ENCODE data around the gene NAP1L1. TPM values are rescaled to one million over a fixed set of nuclear protein-coding genes. Genes with fewer than 3 reads are reported as not detected.

Gene NAP1L1
- total RNA-seq, 1 donor = 203 TPM

DNA sequence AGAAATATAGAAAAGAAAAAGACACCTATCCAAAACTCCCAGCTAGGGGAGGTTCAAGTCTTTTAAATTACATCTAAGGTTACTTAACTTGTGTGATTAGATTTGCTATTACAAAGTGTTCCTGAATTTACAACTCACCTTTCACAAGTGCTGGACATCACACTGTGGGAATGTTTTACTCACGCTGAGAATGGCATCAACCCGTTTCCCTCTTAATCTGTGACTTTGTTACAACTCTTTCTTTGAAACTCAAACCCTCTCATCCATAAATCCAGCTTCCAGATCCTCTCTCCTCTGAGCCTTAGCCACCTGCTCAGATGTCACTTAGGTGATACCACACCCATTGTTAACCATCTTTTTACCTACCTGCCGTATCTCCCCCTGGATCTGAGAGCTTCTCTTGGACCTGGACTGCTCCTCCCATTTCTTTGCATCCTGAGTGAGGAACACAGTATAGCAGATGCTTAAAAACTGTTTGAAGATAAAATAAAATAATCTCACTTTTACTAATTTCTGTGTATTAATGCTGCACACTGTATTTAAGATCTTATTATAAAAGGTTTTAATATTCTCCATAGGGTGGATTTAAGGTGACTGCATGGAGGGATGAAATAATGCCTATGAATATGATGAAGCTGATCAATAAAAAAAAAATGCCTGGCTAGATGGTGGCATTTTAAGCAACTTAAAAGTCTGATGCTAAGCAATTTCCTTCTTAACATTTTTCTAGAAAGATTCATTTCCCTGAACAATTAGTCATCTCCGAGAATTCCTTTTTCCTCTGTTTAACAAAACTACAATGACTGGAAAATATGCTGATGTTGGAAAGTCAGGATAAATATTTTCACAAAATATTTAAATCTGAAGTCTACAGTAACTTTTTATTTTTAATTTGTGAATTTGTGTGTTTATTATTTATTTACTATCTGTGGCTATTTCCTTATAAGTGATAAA, 39.1 kb upstream of the NAP1L1 start:
- Histone ChIP-seq H3K4me3 (ENCODE audit: insufficient read depth, low read length) (no peak overlapping the region), H3K4me2 (ENCODE audit: insufficient read depth, low read length) (peak overlapping the region; percentile 60), H3K36me3 (ENCODE audit: insufficient read depth, low read length) (no peaks in the 10 kb centered on the region), H3K79me2 (ENCODE audit: insufficient read depth, low read length) (no peaks in the 10 kb centered on the region), H4K20me1 (ENCODE audit: insufficient read depth, low read length) (no peaks in the 10 kb centered on the region), H3K27ac (ENCODE audit: low read depth, low read length) (peak overlapping the region; percentile 47), H3K4me1 (ENCODE audit: insufficient read depth, low read length) (peaks cover 16% of the 10 kb centered on the region), H3K9me3 (ENCODE audit: low read depth, low read length) (no peaks in the 10 kb centered on the region), H2AFZ (ENCODE audit: low read length) (peak overlapping the region; percentile 47), H3K27me3 (ENCODE audit: insufficient read depth, low read length) (no peaks in the 10 kb centered on the region)
- TF ChIP-seq, protein P1, sequence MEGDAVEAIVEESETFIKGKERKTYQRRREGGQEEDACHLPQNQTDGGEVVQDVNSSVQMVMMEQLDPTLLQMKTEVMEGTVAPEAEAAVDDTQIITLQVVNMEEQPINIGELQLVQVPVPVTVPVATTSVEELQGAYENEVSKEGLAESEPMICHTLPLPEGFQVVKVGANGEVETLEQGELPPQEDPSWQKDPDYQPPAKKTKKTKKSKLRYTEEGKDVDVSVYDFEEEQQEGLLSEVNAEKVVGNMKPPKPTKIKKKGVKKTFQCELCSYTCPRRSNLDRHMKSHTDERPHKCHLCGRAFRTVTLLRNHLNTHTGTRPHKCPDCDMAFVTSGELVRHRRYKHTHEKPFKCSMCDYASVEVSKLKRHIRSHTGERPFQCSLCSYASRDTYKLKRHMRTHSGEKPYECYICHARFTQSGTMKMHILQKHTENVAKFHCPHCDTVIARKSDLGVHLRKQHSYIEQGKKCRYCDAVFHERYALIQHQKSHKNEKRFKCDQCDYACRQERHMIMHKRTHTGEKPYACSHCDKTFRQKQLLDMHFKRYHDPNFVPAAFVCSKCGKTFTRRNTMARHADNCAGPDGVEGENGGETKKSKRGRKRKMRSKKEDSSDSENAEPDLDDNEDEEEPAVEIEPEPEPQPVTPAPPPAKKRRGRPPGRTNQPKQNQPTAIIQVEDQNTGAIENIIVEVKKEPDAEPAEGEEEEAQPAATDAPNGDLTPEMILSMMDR (IDR thresholded peaks at IDR 0.05; ENCODE audit: extremely low read depth, low read depth, low read length) = no peak
- DNase-seq (ENCODE audit: insufficient read length, low spot score, missing footprints) = no peak

DNA sequence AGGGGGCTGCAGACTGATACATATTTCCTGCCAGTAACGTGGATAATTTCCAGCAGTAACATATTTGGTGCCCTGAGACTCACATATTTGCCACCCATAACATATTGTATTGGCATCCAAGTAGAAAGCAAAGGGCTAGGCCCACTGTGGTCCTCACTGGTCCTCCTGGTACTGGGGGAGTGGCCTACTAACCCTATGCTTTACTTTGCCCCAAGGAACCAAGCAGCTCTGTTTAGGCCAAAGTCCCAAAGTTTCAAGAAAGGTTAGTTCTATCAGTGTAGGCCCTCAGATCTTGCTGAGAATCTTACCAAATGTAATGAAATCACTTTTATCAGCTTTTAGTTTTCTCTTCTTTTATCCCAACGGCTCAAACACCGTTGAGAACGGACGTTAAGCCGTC, 35.4 kb upstream of the NAP1L1 start:
- Histone ChIP-seq H3K4me3 (ENCODE audit: insufficient read depth, low read length) (no peak overlapping the region), H3K4me1 (ENCODE audit: insufficient read depth, low read length) (peaks cover 16% of the 10 kb centered on the region), H3K9me3 (ENCODE audit: low read depth, low read length) (no peaks in the 10 kb centered on the region), H4K20me1 (ENCODE audit: insufficient read depth, low read length) (no peaks in the 10 kb centered on the region), H3K4me2 (ENCODE audit: insufficient read depth, low read length) (no peak overlapping the region), H2AFZ (ENCODE audit: low read length) (no peak overlapping the region), H3K36me3 (ENCODE audit: insufficient read depth, low read length) (no peaks in the 10 kb centered on the region), H3K27ac (ENCODE audit: low read depth, low read length) (no peak overlapping the region), H3K79me2 (ENCODE audit: insufficient read depth, low read length) (no peaks in the 10 kb centered on the region), H3K27me3 (ENCODE audit: insufficient read depth, low read length) (no peaks in the 10 kb centered on the region)
- TF ChIP-seq, protein P1 (IDR thresholded peaks at IDR 0.05; ENCODE audit: extremely low read depth, low read depth, low read length) = no peak
- DNase-seq (ENCODE audit: insufficient read length, low spot score, missing footprints) = no peak

DNA sequence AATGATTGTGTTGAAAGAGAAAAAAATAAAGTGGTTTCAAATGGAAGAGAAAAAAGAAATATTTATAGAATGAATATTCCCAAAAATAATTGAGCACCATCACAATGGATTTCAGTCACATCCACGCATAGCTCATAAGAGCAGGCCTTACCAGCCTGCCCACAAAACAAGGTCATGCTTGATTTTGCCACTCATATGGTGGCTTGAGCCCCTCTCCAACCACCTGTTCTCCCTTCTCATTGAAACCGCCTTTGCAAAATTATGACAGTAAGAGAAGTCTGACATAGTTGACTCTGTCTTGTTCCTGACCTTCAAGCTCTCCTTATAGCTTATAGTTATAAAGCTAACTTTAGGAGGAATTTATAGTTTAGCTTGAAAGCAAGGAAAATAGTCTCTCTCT, 33.3 kb upstream of the NAP1L1 start:
- TF ChIP-seq, protein P1 (IDR thresholded peaks at IDR 0.05; ENCODE audit: extremely low read depth, low read depth, low read length) = no peak
- Histone ChIP-seq H3K27ac (ENCODE audit: low read depth, low read length) (no peak overlapping the region), H3K36me3 (ENCODE audit: insufficient read depth, low read length) (no peaks in the 10 kb centered on the region)

DNA sequence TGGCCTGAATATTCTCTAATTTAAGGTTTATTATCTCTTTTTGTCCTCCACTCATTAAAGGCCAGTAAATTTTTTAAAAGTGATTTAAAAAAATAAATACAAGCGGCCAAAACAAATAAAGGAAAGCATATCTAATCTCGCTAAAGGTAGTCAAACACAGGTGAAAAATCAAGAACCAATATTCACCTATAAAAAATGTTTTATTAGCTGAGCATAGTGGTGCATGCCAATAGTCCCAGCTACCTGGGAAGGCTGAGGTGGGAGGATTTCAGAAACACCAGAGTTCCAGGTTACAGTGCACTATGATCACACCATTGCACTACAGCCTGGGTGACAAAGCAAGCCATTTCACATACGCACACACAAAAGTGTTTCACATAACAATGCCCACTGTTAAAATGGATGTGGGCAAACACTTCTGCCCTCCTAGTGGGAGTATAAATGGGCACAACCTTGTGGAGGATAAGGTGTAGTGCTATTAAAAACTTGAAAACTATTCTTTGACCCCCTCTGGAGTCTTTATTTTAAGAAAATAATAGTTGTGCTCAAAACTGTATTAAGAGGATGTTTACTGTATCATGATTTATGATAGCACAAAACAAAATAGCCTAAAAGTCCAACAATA, 32.7 kb upstream of the NAP1L1 start:
- Histone ChIP-seq H3K4me3 (ENCODE audit: insufficient read depth, low read length) (no peak overlapping the region), H3K27ac (ENCODE audit: low read depth, low read length) (no peak overlapping the region), H2AFZ (ENCODE audit: low read length) (no peak overlapping the region), H3K9me3 (ENCODE audit: low read depth, low read length) (no peaks in the 10 kb centered on the region), H3K4me1 (ENCODE audit: insufficient read depth, low read length) (peaks cover 10% of the 10 kb centered on the region), H3K36me3 (ENCODE audit: insufficient read depth, low read length) (no peaks in the 10 kb centered on the region), H3K4me2 (ENCODE audit: insufficient read depth, low read length) (no peak overlapping the region), H4K20me1 (ENCODE audit: insufficient read depth, low read length) (no peaks in the 10 kb centered on the region), H3K79me2 (ENCODE audit: insufficient read depth, low read length) (no peaks in the 10 kb centered on the region), H3K27me3 (ENCODE audit: insufficient read depth, low read length) (no peaks in the 10 kb centered on the region)
- no peak for DNase-seq (ENCODE audit: insufficient read length, low spot score, missing footprints)
- TF ChIP-seq, protein P1 (IDR thresholded peaks at IDR 0.05; ENCODE audit: extremely low read depth, low read depth, low read length) = no peak

More for the DNA sequence above, 33.3 kb upstream of the NAP1L1 start:
- H2AFZ ChIP-seq (ENCODE audit: low read length) = no peak overlapping the region
- no peak overlapping the region for H3K4me2 ChIP-seq (ENCODE audit: insufficient read depth, low read length)
- no peak for DNase-seq (ENCODE audit: insufficient read length, low spot score, missing footprints)
- H3K79me2 ChIP-seq (ENCODE audit: insufficient read depth, low read length) = no peaks in the 10 kb centered on the region
- no peaks in the 10 kb centered on the region for H4K20me1 ChIP-seq (ENCODE audit: insufficient read depth, low read length)
- no peak overlapping the region for H3K4me3 ChIP-seq (ENCODE audit: insufficient read depth, low read length)
- peaks cover 10% of the 10 kb centered on the region for H3K4me1 ChIP-seq (ENCODE audit: insufficient read depth, low read length)
- H3K9me3 ChIP-seq (ENCODE audit: low read depth, low read length) = no peaks in the 10 kb centered on the region
- H3K27me3 ChIP-seq (ENCODE audit: insufficient read depth, low read length) = no peaks in the 10 kb centered on the region

Measured in osteoblast (primary cell).